NCI-H345 treated with DMSO at 0.1 percent for 48 hours (cell line): Measurements from ENCODE around the gene HLF.

Experiments used
- DNase-seq: peaks from one replicate; lab custom pipeline; 2025; ENCODE audit not compliant: unreplicated experiment; lab: John Stamatoyannopoulos, UW

Gene HLF

GRCh38 chr17:55289978-55290377 lies 25.2 kb downstream of the HLF start:
- no peak for DNase-seq

GRCh38 chr17:55290492-55291113 lies 25.8 kb downstream of the HLF start:
- DNase-seq: no peak

- DNase-seq: no peak
These were observed 26.4 kb downstream of the HLF start for GRCh38 chr17:55291114-55291507.

GRCh38 chr17:55292094-55292493 lies 27.3 kb downstream of the HLF start:
- DNase-seq: no peak

GRCh38 chr17:55294042-55294751 lies 29.4 kb downstream of the HLF start:
- no peak for DNase-seq

- peak; percentile 24 for DNase-seq
These were observed 30.8 kb downstream of the HLF start for GRCh38 chr17:55295411-55296170.

GRCh38 chr17:55296171-55296695 lies 31.5 kb downstream of the HLF start:
- DNase-seq: no peak

- no peak for DNase-seq
These were observed 31.9 kb downstream of the HLF start for GRCh38 chr17:55296699-55297098.

GRCh38 chr17:55298111-55298730 lies 33.5 kb downstream of the HLF start:
- no peak for DNase-seq

GRCh38 chr17:55299162-55299838 lies 34.5 kb downstream of the HLF start:
- DNase-seq: no peak

- no peak for DNase-seq
These were observed 35.1 kb downstream of the HLF start for GRCh38 chr17:55299890-55300289.

- DNase-seq: no peak
These were observed 35.9 kb downstream of the HLF start for GRCh38 chr17:55300479-55301290.

- peak; percentile 34 for DNase-seq
These were observed 37.0 kb downstream of the HLF start for GRCh38 chr17:55301521-55302406.

GRCh38 chr17:55302407-55302787 lies 37.6 kb downstream of the HLF start:
- no peak for DNase-seq

GRCh38 chr17:55303008-55303493 lies 38.3 kb downstream of the HLF start:
- no peak for DNase-seq

GRCh38 chr17:55303701-55304145 lies 39.0 kb downstream of the HLF start:
- DNase-seq: no peak

GRCh38 chr17:55304171-55304859 lies 39.6 kb downstream of the HLF start:
- no peak for DNase-seq
